Osteoblast (primary cell): ENCODE measurements around the gene KIAA1671. TPM values are rescaled to one million over a fixed set of nuclear protein-coding genes. Genes with fewer than 3 reads are reported as not detected.
A peak's percentile ranks its signal among the peaks of the same experiment; 100 is the strongest.

Experiments used
- DNase-seq: peaks from one replicate; pipeline ENCODE4 v3.0.0; 2011; ENCODE audit warnings: low spot score, mixed read lengths; ENCODE audit not compliant: insufficient read length; ENCODE audit errors: missing footprints
- H2AFZ ChIP-seq: 2 replicates; pipeline ENCODE4 v1.6.0; 2011; ENCODE audit warnings: mild to moderate bottlenecking, low read length
- H3K27ac ChIP-seq: 2 replicates; pipeline ENCODE4 v1.5.1; 2011; ENCODE audit warnings: mild to moderate bottlenecking, low read depth, low read length, moderate library complexity
- H3K27me3 ChIP-seq: 2 replicates; pipeline ENCODE4 v1.6.0; 2012; ENCODE audit warnings: mild to moderate bottlenecking, control low read depth, inconsistent platforms, low read length, moderate library complexity; ENCODE audit not compliant: insufficient read depth
- H3K36me3 ChIP-seq: 2 replicates; pipeline ENCODE4 v1.5.1; 2011; ENCODE audit warnings: mild to moderate bottlenecking, low read length, control low read depth, moderate library complexity; ENCODE audit not compliant: insufficient read depth
- H3K4me1 ChIP-seq: 2 replicates; pipeline ENCODE4 v1.5.1; 2011; ENCODE audit warnings: mild to moderate bottlenecking, low read length, control low read depth, moderate library complexity; ENCODE audit not compliant: insufficient read depth
- H3K4me2 ChIP-seq: 2 replicates; pipeline ENCODE4 v1.6.0; 2011; ENCODE audit warnings: mild to moderate bottlenecking, low read length; ENCODE audit not compliant: insufficient read depth
- H3K4me3 ChIP-seq: fragments of 200-600 bp; sonication (generic); 3 replicates; pipeline ENCODE4 v1.5.1; 2012; ENCODE audit warnings: mild to moderate bottlenecking, low read length, inconsistent platforms; ENCODE audit not compliant: insufficient read depth
- H3K79me2 ChIP-seq: 2 replicates; pipeline ENCODE4 v1.6.0; 2012; ENCODE audit warnings: mild to moderate bottlenecking, low read length, control low read depth, inconsistent platforms; ENCODE audit not compliant: insufficient read depth
- H3K9me3 ChIP-seq: 2 replicates; pipeline ENCODE4 v1.5.1; 2011; ENCODE audit warnings: low read depth, low read length, control low read depth
- H4K20me1 ChIP-seq: 2 replicates; pipeline ENCODE4 v1.6.0; 2012; ENCODE audit warnings: mild to moderate bottlenecking, low read length, control low read depth; ENCODE audit not compliant: insufficient read depth
- total RNA-seq: library from RNA; depleted of rRNA; stranded (reverse); fragments of >200 nt; gene quantifications from 2 replicates; pipeline ENCODE4 v1.2.3, GENCODE V29; 2012
- TF ChIP-seq, protein P1 (sequence below): IDR thresholded peaks from 2 replicates; pipeline ENCODE4 v1.5.1; 2011; ENCODE audit warnings: mild to moderate bottlenecking, low read depth, low read length, moderate library complexity; ENCODE audit errors: extremely low read depth

The KIAA1671 gene
- total RNA-seq, 1 donor = 16.6 TPM

- no peaks in the 10 kb centered on the region for H3K9me3 ChIP-seq
- H3K36me3 ChIP-seq = no peaks in the 10 kb centered on the region
- no peaks in the 10 kb centered on the region for H3K27me3 ChIP-seq
- TF ChIP-seq, protein P1, sequence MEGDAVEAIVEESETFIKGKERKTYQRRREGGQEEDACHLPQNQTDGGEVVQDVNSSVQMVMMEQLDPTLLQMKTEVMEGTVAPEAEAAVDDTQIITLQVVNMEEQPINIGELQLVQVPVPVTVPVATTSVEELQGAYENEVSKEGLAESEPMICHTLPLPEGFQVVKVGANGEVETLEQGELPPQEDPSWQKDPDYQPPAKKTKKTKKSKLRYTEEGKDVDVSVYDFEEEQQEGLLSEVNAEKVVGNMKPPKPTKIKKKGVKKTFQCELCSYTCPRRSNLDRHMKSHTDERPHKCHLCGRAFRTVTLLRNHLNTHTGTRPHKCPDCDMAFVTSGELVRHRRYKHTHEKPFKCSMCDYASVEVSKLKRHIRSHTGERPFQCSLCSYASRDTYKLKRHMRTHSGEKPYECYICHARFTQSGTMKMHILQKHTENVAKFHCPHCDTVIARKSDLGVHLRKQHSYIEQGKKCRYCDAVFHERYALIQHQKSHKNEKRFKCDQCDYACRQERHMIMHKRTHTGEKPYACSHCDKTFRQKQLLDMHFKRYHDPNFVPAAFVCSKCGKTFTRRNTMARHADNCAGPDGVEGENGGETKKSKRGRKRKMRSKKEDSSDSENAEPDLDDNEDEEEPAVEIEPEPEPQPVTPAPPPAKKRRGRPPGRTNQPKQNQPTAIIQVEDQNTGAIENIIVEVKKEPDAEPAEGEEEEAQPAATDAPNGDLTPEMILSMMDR = no peak
- peaks cover 35% of the 10 kb centered on the region for H3K79me2 ChIP-seq
- H3K27ac ChIP-seq = no peak overlapping the region
- peaks cover 39% of the 10 kb centered on the region for H3K4me1 ChIP-seq
- no peaks in the 10 kb centered on the region for H4K20me1 ChIP-seq
- no peak for DNase-seq
- H2AFZ ChIP-seq = no peak overlapping the region
- no peak overlapping the region for H3K4me3 ChIP-seq
- H3K4me2 ChIP-seq = no peak overlapping the region
These were observed 19.9 kb downstream of the KIAA1671 start for GRCh38 chr22:24972369-24972768.

- TF ChIP-seq, protein P1 = no peak
- H3K36me3 ChIP-seq = no peaks in the 10 kb centered on the region
- H3K27me3 ChIP-seq = no peaks in the 10 kb centered on the region
- DNase-seq = peak; percentile 18
- no peak overlapping the region for H3K4me2 ChIP-seq
- no peak overlapping the region for H3K27ac ChIP-seq
- peaks cover 44% of the 10 kb centered on the region for H3K4me1 ChIP-seq
- no peaks in the 10 kb centered on the region for H3K9me3 ChIP-seq
- H3K79me2 ChIP-seq = peaks cover 32% of the 10 kb centered on the region
- H3K4me3 ChIP-seq = no peak overlapping the region
- H4K20me1 ChIP-seq = no peaks in the 10 kb centered on the region
- H2AFZ ChIP-seq = no peak overlapping the region
These were observed 21.4 kb downstream of the KIAA1671 start for GRCh38 chr22:24973872-24974271.

DNA sequence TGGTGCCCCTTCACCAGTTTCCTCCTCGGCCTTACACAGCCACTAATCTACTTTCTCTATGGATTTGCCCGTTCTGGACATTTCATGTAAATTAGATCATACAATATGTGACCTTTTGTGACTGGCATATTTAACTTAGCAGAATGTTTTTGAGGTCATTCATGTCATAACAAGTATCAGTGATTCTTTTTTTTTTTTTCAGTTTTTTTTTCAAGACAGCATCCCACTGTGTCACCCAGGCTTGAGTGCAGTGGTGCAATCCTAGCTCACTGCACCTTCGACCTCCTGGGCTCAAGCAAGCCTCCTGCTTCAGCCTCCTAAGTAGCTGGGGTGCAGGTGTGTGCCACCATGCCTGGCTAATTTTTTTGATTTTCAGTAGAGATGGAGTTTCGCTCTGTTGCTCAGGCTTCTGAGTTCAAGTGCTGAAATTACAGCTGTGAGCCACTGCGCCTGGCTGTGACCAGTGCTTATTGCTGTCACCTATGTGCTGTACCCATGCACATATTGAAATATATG lies 22.7 kb downstream of the KIAA1671 start:
- no peaks in the 10 kb centered on the region for H3K36me3 ChIP-seq
- H4K20me1 ChIP-seq = no peaks in the 10 kb centered on the region
- no peak overlapping the region for H2AFZ ChIP-seq
- H3K9me3 ChIP-seq = no peaks in the 10 kb centered on the region
- no peak overlapping the region for H3K4me3 ChIP-seq
- H3K27me3 ChIP-seq = no peaks in the 10 kb centered on the region
- H3K4me1 ChIP-seq = peaks cover 32% of the 10 kb centered on the region
- DNase-seq = peak; percentile 6
- H3K79me2 ChIP-seq = peaks cover 37% of the 10 kb centered on the region
- TF ChIP-seq, protein P1 = no peak
- H3K27ac ChIP-seq = no peak overlapping the region
- H3K4me2 ChIP-seq = no peak overlapping the region

GRCh38 chr22:24975813-24976341 lies 23.4 kb downstream of the KIAA1671 start:
- Histone ChIP-seq H3K4me2 (peak overlapping the region; percentile 81), H2AFZ (peak overlapping the region; percentile 13), H3K36me3 (no peaks in the 10 kb centered on the region)

More at GRCh38 chr22:24975813-24976341, 23.4 kb downstream of the KIAA1671 start:
- TF ChIP-seq, protein P1 = no peak
- H3K27me3 ChIP-seq = no peaks in the 10 kb centered on the region
- peak overlapping the region; percentile 53 for H3K4me3 ChIP-seq
- H3K79me2 ChIP-seq = peaks cover 35% of the 10 kb centered on the region
- H4K20me1 ChIP-seq = no peaks in the 10 kb centered on the region
- no peaks in the 10 kb centered on the region for H3K9me3 ChIP-seq
- peak; percentile 91 for DNase-seq
- H3K4me1 ChIP-seq = peaks cover 30% of the 10 kb centered on the region
- H3K27ac ChIP-seq = peak overlapping the region; percentile 67
